Suprapubic skin (tissue), 3 donors: ENCODE results near the gene SP100.

ENCODE experiments used
- CTCF ChIP-seq, 2 donors: fragments of 200-600 bp in 1 of 2; fragments of 450-650 bp in 1 of 2; sonication (generic) in 1 of 2; IDR thresholded peaks; one replicate each; pipeline ENCODE4 v1.5.1; 2016 to 2019; ENCODE audit warnings: antibody characterized with exemption in 2 of 2, mild to moderate bottlenecking in 1 of 2, moderate library complexity in 1 of 2
- POLR2A ChIP-seq, 2 donors: fragments of 450-650 bp; IDR thresholded peaks; one replicate each; pipeline ENCODE4 v1.6.1; 2017; ENCODE audit warnings: antibody characterized with exemption in 2 of 2, mild to moderate bottlenecking in 2 of 2, moderate library complexity in 2 of 2

- TF ChIP-seq CTCF (IDR thresholded peaks at IDR 0.05), result no peak
- no peak for TF ChIP-seq POLR2A (IDR thresholded peaks at IDR 0.05)
Measured at GRCh38 chr2:230552181-230552580, 136.2 kb downstream of the SP100 start.
